Spleen (tissue), 11 donors: ENCODE results near the gene FANCE. TPM values are rescaled to one million over a fixed set of nuclear protein-coding genes. Genes with fewer than 3 reads are reported as not detected.

ENCODE experiments used
- DNase-seq: peaks from one replicate; pipeline ENCODE4 v3.0.0-alpha.2; 2020
- H3K27ac ChIP-seq, 8 donors: fragments of 200-600 bp; sonication (generic) in 7 of 8; 1 replicate in 4 of 8; 2 replicates in 4 of 8; pipeline versions ENCODE4 v1.5.0 to v1.8.0; 2016 to 2021; ENCODE audit warnings: inconsistent platforms in 4 of 8, mild to moderate bottlenecking in 4 of 8, moderate library complexity in 1 of 8
- H3K27me3 ChIP-seq, 7 donors: fragments of 200-600 bp; sonication (generic) in 6 of 7; replicated peaks in 1 of 7; 1 replicate in 4 of 7; 2 replicates in 3 of 7; pipeline versions ENCODE4 v1.5.0 to v1.8.0; 2016 to 2021; ENCODE audit warnings: inconsistent platforms in 3 of 7, mild to moderate bottlenecking in 1 of 7
- H3K36me3 ChIP-seq, 6 donors: fragments of 200-600 bp; sonication (generic) in 5 of 6; 1 replicate in 4 of 6; 2 replicates in 2 of 6; pipeline versions ENCODE4 v1.5.0 to v1.8.0; 2016 to 2021; ENCODE audit warnings: inconsistent platforms in 2 of 6
- H3K4me1 ChIP-seq, 6 donors: fragments of 200-600 bp; sonication (generic) in 5 of 6; 1 replicate in 3 of 6; 2 replicates in 3 of 6; pipeline versions ENCODE4 v1.5.0 to v1.8.0; 2016 to 2021; ENCODE audit warnings: inconsistent platforms in 3 of 6
- H3K4me3 ChIP-seq, 8 donors: fragments of 200-600 bp; sonication (generic) in 7 of 8; 1 replicate in 4 of 8; 2 replicates in 4 of 8; pipeline versions ENCODE4 v1.5.0 to v1.8.0; 2016 to 2021; ENCODE audit warnings: inconsistent platforms in 4 of 8, mild to moderate bottlenecking in 4 of 8, moderate library complexity in 2 of 8
- H3K9me3 ChIP-seq, 8 donors: fragments of 200-600 bp; sonication (generic) in 7 of 8; 1 replicate in 4 of 8; 2 replicates in 4 of 8; pipeline versions ENCODE4 v1.5.0 to v1.8.0; 2016 to 2021; ENCODE audit warnings: inconsistent platforms in 4 of 8
- POLR2A ChIP-seq, 3 donors: fragments of 450-650 bp; IDR thresholded peaks; one replicate each; pipeline ENCODE4 v1.5.1; 2017; ENCODE audit warnings: antibody characterized with exemption in 3 of 3, mild to moderate bottlenecking in 1 of 3
- POLR2AphosphoS5 ChIP-seq, 3 donors: sonication (generic); formaldehyde crosslinking; IDR thresholded peaks; one replicate each; pipeline ENCODE4 v1.5.1; 2017; ENCODE audit warnings: antibody characterized with exemption in 3 of 3
- WGBS, 5 donors: extraction: QIAGEN DNeasy Blood & Tissue Kit in 3 of 5; methylation state at CpG; one replicate each; pipeline versions ENCODE4 v1.1.5 to v1.1.7; 2013 to 2018; 5-methylcytosine and 5-hydroxymethylcytosine counted together
- intact Hi-C: fragments of 100-400 bp; cut with DNase I; formaldehyde crosslinking; loops from one replicate; pipeline ENCODE4 v1.15.0; 2023; ENCODE audit warnings: low total_unique reads
- polyA plus RNA-seq, 3 donors: library from polyadenylated mRNA; stranded (reverse); fragments of 200-250 nt; gene quantifications; one replicate each; pipeline ENCODE4 v1.2.1, GENCODE V29; 2013
- total RNA-seq, 7 donors: library from RNA; depleted of rRNA in 3 of 7; stranded (reverse); fragments of >200 nt in 3 of 7; fragmentation: NEBNext Ultra II Directional in 4 of 7; extraction: Animal tissue kit (Norgen Biotek cat#: 25700) in 4 of 7; gene quantifications; one replicate each; pipeline versions ENCODE4 v1.1.0 to v1.2.1, GENCODE V29; 2016 to 2021
- TF ChIP-seq, protein P1 (sequence below), 11 experiments: fragments of 200-600 bp in 7 of 11; fragments of 450-650 bp in 4 of 11; sonication (generic) in 4 of 11; IDR thresholded peaks in 8 of 11; conservative IDR thresholded peaks in 3 of 11; 1 replicate in 7 of 11; 2 replicates in 4 of 11; pipeline versions ENCODE4 v1.4.0 to v1.8.0; 2016 to 2021; ENCODE audit warnings: antibody characterized with exemption in 11 of 11, inconsistent platforms in 4 of 11, mild to moderate bottlenecking in 1 of 11
- donor health status: healthy with polysubstance abuse.
- donor health status: DM: no; HTN: no; CAD: no; lungs with moderate emphysema.
- donor health status: DM: no; HTN: no; CAD: no.
- donor health status: Bipolar disorder and iron deficiency.
- donor health status: healthy.
- donor health status: DM: no; HTN: no; CAD: no.
- donor health status: DM: yes; HTN: yes; CAD: no.

FANCE gene
- total and polyA plus RNA-seq, 10 donors = 2.9 to 5.8 (median 4.2) TPM

DNA sequence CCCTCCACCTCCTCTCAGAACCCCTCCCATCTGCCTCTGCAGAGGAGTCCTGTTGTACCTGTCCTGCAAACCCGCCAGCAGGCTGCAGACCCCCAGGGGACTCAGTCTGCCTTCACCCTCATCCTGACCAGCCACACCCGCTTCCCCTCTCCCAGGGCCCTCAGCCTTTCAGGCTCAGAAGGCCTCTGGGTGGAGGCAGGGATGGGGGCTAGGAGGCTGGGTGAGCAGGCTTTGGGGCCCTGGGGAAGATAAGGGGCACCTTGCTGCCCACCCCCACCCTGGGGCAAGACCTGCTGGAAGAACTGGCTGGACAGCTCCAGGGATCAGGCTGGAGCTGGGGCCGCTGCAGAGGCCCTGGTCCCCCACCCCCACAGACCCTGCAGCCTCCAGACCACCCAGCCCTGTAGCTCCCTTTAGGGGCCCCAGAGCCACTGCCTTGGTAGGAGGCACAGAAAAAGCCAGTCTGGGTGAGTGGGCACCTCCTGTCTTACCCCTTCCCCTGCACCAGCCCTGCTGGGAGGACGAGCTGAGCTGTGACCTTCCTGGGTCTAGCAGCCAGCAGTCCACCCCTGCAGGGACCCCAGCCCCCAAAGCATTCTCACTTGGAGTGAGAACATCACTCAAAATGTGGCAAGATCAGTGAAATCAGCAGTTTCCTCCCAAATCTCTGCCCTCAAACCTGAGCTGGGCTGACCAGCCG, 39.6 kb downstream of the FANCE start:
- intact Hi-C loops = no loop called here
- Histone ChIP-seq H3K27ac (peak overlapping the region in 4 of 8 donors; percentile 14 to 43 (median 24)), H3K4me1 (peaks cover 0 to 97% (median 46%) of the 10 kb centered on the region in 6 donors), H3K36me3 (no peaks in the 10 kb centered on the region), H3K27me3 (peaks cover 0 to 57% (median 3%) of the 10 kb centered on the region in 7 donors), H3K9me3 (no peaks in the 10 kb centered on the region), H3K4me3 (no peak overlapping the region)
- no peak for DNase-seq
- 44 to 75% (median 48%) methylated on average over 3 to 5 of the region's 5 CpGs for WGBS, 5 donors
- TF ChIP-seq POLR2A (IDR thresholded peaks at IDR 0.05) (no peak), POLR2AphosphoS5 (IDR thresholded peaks at IDR 0.05) (no peak)
- TF ChIP-seq, protein P1, sequence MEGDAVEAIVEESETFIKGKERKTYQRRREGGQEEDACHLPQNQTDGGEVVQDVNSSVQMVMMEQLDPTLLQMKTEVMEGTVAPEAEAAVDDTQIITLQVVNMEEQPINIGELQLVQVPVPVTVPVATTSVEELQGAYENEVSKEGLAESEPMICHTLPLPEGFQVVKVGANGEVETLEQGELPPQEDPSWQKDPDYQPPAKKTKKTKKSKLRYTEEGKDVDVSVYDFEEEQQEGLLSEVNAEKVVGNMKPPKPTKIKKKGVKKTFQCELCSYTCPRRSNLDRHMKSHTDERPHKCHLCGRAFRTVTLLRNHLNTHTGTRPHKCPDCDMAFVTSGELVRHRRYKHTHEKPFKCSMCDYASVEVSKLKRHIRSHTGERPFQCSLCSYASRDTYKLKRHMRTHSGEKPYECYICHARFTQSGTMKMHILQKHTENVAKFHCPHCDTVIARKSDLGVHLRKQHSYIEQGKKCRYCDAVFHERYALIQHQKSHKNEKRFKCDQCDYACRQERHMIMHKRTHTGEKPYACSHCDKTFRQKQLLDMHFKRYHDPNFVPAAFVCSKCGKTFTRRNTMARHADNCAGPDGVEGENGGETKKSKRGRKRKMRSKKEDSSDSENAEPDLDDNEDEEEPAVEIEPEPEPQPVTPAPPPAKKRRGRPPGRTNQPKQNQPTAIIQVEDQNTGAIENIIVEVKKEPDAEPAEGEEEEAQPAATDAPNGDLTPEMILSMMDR (IDR thresholded peaks at IDR 0.05 in 8 of 11, conservative IDR thresholded peaks at IDR 0.05 in 3 of 11) = no peak

DNA sequence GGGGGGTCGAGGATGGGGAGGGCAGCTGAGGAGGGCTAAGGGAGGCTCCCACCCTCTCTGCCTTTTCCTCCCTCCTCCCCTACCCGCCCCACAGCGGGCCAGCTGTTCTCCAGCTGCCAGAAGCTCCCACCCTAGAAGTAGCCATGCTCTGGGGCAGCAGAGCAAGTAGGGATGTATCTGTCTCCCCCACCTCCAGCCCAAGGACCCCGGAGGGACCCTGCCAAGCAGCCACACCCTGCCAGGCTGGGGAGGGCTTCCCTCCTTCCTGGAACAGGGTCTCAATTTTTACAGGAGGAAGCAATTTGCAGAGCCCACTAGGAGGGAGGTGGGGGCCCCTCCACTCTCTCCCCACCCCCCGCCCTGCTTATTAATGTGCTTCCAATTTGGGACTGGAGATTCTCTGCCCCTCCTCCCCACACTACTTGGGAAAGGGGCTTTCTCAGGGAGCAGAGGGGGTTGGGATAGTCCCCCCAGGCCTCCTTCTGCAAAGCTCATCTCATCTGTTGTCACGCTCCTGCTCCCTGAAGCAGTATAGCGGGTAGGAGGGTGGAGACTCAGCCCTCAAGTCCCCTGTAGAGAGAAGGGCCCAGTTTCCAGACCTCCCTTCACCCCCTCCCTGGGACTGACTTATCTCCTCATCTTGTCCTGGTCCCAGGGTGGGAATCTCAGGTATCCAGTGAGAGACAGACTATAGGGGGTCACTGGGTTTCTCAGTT, 40.3 kb downstream of the FANCE start:
- H3K9me3 ChIP-seq = no peaks in the 10 kb centered on the region
- DNase-seq = no peak
- WGBS, 5 donors = 28 to 55% (median 38%) methylated on average over 5 to 7 of the region's 7 CpGs
- TF ChIP-seq, protein P1 (IDR thresholded peaks at IDR 0.05 in 8 of 11, conservative IDR thresholded peaks at IDR 0.05 in 3 of 11) = no peak
- peak in 1 of 3 donors; percentile 32 for TF ChIP-seq POLR2AphosphoS5 (IDR thresholded peaks at IDR 0.05)
- peaks cover 0 to 63% (median 7%) of the 10 kb centered on the region in 7 donors for H3K27me3 ChIP-seq
- peak overlapping the region in 5 of 8 donors; percentile 1 to 43 (median 22) for H3K27ac ChIP-seq
- intact Hi-C loops = no loop called here
- H3K36me3 ChIP-seq = no peaks in the 10 kb centered on the region
- no peak overlapping the region for H3K4me3 ChIP-seq
- peaks cover 0 to 95% (median 46%) of the 10 kb centered on the region in 6 donors for H3K4me1 ChIP-seq

DNA sequence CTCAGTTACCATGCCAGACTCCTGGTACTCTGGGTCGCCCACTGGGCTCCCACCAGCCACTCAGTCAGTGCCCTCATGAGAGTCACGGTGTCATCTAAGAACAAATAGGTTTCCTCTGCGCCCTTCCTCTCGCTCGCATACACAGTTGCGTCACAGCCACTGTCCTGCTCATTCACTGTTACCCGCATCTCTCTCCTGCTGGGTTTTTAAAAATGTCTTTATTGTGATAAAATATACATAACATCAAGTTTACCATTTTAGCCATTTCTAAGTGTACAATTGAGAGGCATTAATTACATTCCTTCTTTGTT, 40.8 kb downstream of the FANCE start:
- Histone ChIP-seq H3K36me3 (no peaks in the 10 kb centered on the region), H3K4me3 (no peak overlapping the region), H3K9me3 (no peaks in the 10 kb centered on the region), H3K4me1 (peaks cover under 1 to 95% (median 48%) of the 10 kb centered on the region in 6 donors), H3K27me3 (peaks cover 0 to 68% (median 12%) of the 10 kb centered on the region in 7 donors), H3K27ac (peak overlapping the region in 2 of 8 donors; percentile 14 to 43)
- DNase-seq = no peak
- intact Hi-C loops = no loop called here
- TF ChIP-seq, protein P1 (IDR thresholded peaks at IDR 0.05 in 8 of 11, conservative IDR thresholded peaks at IDR 0.05 in 3 of 11) = no peak
- TF ChIP-seq POLR2AphosphoS5 (IDR thresholded peaks at IDR 0.05) (no peak), POLR2A (IDR thresholded peaks at IDR 0.05) (no peak)
- 57 to 86% (median 70%) methylated on average over 7 of the region's 7 CpGs for WGBS, 5 donors
